GM21786 (cell line): ENCODE measurements around the gene AHNAK.
A peak's percentile ranks its signal among the peaks of the same experiment; 100 is the strongest.
"Not testable (repeated sequence)": the region's sequence is repeated elsewhere in the genome, so short reads cannot be mapped to it uniquely, and the experiment has no call there.

Source experiments
- ATAC-seq: cut with Tn5 transposase; IDR thresholded peaks from one replicate; pipeline ENCODE4 v1.9.1; 2021; ENCODE audit not compliant: unreplicated experiment

Gene AHNAK

DNA sequence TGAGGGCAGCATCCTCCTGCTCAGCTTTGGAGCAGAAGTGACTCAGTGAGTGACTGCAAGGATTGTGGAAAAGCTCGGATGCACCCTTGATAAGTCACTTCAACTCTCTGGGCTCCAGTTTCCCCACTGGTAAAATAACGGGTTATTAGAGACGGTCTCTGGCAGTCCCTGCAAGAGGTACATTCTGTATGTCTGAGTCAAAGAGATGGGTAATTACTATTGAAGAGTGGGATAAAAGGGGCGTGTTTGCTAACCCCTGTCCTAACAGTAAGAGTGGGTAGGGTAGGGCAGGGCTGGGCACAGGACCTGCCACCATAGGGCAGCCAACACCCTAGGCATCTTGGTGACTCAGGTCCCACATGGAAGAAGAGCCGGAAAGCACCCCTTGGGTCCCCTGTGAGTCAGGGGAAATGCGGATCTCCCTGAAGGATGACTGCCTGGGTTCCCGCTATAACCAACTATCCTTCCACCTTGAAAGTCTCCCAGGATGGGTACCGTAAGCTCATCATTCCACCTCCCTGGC is 7.3 kb upstream of the AHNAK start:
- ATAC-seq: no peak

DNA sequence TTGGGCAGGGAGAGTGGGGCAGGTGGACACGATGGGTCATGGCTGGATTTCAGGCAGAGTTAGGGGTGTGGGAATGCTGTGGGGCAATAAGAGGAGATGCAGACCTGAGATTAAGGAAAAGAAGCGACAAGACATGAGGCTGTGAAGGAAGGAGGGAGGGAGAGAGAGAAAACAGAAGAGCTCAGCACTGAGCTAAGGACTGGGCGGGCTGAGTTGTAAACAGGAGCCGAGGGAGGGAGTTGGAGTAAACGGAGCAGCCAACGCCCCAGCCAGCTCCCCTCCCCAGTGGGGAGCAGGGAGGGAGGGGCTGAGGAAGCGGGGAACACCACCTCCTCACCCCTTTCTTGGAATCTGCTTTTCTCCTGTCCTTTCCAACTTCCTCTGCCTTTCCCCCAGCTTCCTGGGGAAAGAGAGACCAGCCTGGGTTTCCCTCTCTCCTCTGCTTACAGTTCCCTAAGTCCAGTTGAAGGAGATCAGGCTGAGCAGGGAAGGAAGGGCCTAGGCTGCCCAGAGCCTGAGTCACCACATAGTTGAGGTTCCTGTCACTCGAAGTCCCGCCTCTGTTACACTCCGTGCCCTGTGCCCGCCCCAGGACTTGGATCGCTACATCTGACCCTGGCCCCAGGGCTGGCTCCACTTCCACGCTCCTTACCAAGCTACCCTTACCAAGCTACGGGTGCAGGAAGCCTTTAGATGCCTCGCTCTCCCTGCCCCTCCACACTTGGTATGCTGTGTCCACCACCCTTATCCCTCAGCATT is 6.7 kb upstream of the AHNAK start:
- no peak for ATAC-seq

DNA sequence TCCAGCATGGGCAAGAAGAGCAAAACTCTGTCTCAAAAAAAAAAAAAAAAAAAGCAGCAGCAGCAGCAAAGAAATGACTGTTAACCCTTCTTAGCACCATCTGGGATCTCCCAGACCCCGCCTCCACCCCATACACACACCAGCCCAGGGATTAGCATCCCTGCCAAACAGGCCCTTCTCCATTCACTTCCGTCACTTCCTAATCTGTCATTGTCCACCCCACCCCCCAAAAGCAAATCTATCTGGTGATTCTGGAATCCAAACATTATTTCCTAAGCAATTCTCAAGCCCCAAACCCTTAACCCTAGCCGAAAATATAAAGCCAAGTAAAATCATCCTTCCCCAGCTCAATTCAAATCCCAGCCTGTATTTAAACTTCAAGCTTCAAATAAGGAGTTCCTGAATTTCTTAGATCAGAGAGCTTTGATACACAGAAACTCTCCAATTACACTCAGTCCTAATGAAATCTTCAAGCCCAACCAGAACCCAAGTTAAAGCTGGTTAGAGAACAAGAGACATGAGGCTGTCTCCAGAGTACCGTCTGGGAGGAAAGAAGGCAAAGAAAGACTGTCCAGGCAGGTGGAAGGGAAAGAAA is 6.0 kb upstream of the AHNAK start:
- ATAC-seq: no peak

DNA sequence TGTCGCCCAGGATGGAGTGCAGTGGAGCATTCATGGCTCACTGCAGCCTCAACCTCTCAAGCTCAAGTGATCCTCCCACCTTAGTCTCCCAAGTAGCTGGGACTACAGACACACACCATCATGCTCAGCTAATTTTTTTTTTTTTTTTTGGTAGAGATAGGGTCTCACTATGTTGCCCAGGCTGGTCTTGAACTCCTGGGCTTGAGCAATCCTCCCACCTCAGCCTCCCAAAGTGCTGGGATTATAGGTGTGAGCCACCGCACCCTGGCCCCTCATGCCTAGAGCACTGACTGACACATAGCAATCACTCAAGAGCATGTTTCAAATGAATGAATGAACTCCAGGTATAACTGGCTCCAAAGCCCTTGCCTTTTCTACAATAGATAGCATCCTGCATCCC is 3.9 kb upstream of the AHNAK start:
- not testable (repeated sequence) for ATAC-seq

DNA sequence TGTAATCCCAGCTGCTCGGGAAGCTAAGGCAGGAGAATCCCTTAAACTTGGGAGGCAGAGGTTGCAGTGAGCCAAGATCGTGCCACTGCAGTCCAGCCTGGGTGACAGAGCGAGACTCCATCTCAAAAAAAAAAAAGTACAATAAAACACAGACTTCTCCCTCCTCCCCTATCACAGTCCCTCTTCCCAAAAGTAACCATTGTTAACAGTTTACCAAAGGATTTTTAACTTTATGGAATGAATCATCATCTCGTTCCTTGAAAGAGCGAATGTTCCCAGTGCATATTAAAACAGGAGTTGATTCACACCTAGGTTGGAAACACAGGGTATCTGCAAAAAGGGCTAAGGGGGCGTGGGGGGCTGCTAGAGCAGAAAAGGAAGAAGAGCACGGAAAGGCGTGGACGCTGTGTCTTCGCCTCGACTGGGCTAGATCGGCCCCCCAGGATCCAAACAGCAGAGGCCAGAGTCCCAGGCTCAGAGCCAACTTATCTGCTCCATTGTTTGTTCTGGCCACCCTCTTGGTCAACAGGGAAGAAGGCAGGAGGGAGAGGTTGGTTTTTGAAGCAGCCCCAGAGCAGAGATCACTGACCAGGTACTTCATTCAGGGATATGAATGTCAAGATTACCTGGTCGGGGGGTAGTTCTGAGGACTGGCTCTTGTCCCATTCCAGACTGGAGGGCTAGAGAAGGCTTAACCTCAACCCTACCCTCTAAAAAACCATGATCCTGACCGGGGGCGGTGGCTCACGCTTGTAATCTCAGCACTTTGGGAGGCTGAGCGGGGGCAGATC is 2.1 kb upstream of the AHNAK start:
- no peak for ATAC-seq

DNA sequence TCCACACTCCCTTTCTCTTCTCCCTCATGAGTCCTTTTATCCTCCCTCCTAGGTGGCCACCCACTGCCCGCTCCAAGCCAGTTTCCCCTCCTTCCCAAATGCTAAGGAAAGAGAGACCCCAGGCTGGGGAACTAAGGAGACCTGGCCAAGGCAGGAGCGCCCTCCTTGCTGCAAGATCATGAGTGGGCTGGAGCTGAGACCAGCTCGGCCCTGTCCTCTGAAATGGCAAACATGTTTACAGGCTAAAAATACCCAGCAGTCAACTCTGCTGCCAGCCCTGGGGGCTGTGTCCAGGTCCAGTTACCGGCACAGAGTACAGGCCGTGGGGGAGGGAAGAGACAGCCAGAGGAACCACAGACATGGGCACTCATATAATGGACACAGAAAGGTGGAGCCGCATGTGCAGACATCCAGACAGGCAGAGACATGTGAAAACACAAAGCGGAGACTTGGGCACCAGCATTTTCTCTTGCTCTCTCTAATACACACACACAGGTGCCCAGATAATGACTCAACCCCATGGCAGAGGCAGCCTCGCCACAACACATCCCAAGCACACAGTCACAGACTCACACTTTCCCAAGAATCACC is 1.2 kb upstream of the AHNAK start:
- ATAC-seq: no peak

DNA sequence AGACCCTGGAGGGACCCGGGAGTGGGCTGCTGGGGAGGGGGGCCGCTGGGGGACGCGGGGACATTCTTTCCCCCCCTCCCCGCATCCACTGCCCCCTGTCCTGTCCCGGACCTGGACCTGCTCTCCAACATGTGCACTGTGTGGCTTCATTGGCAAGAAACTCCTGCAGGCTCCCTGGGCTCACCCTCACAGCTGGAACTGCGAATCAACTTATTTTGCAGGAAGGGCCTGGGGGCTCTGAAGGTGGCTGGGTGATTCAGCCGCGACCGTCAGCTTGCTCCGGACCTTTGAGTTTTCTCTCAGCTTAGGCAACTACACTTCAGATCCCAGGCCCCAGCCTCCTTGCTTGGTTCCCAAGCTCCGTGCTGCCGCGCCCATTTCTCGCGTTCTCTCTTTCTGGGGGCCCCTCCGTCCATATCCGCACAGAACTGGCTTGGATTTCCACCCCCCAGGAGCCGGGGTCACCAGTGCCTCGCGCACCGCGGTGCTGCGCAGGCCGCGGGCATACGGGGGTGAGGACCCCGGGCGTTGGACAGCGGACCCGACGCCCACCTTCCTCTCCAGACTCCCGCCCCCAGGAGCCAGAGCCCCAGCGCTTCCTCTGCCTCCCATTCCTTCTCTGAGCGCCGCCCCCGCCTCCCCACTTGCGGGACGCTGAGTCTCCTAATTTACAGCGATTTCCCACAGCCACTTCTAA is 471 bp upstream of the AHNAK start:
- ATAC-seq: no peak

DNA sequence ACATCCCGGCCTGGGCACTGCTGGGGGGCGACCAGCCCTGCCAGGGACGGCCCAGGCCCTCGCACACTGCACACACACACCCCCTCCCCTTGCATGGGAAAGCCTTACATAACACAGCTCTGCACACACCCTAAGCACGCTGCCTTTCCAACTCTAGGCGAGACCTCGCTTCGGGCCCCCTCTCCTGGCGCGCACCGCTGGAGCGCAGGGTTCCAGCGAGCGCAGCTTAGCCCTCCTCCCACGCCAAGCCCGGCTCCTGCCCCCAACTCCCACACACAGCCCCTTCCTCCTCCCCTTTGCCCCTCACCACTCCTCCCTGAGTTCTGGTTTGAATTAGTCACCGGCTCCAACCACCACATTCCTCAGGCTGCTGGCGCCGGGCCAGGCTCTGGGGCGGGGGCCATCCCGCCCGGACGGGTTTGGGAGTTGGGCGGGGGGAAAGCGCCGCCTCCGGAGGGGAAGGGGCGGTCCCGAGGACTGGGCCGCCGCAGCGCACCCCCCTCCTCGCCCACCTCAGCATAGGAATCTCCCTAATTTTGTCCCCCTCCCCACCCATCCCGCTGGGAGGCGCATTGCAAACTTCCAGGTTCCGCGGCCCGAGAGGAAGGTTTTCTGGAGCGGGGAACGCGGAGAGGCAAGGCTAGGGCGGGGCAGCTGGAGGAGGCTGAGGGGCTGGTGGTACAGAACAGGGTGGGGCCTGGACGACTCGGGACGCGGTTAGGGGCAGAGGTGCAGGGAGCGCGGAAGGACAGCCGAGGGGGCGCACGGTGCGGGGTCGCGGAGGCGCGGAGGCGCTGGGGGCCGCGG is 966 bp downstream of the AHNAK start:
- ATAC-seq: no peak

DNA sequence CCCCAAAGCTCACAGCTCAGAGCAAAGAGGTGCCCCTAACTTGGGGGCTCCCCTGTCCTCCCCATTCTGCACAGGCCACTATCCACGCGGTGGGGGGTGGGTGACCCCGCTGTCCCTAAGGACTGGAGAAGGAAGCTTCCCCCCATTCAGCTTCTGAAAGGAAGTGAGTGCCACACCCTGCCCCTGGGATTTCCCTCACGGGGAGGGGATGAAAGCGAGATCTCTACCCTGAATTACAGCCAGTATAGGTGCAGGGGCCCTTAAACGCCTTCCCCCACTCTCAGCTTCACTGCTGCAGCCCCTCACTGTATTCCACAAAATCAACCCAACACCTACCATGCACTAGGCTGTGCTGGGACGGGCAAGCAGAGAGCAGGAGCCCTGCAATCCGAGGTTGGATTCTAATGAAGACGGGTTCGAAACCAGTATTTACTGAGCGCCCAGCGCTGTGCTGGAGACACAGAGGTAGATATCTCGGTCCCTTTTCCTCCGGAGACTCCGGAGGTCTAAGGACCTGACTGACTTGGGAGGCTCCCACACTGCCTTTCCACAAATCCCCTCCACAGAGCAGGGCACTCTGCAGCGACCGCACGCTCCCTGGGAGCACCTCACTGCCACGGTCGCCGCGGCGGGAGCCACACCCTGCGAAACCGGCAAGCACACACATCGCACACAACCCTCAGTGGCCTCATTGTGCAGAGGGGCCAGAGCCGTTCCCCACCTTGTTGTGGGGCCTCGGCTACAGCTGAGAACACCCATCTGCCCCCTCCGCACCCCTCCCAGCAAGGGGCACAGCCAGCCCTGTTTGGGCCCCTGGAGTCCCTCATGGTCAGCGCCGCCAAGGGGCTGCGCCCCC is 1.8 kb downstream of the AHNAK start:
- ATAC-seq: no peak

DNA sequence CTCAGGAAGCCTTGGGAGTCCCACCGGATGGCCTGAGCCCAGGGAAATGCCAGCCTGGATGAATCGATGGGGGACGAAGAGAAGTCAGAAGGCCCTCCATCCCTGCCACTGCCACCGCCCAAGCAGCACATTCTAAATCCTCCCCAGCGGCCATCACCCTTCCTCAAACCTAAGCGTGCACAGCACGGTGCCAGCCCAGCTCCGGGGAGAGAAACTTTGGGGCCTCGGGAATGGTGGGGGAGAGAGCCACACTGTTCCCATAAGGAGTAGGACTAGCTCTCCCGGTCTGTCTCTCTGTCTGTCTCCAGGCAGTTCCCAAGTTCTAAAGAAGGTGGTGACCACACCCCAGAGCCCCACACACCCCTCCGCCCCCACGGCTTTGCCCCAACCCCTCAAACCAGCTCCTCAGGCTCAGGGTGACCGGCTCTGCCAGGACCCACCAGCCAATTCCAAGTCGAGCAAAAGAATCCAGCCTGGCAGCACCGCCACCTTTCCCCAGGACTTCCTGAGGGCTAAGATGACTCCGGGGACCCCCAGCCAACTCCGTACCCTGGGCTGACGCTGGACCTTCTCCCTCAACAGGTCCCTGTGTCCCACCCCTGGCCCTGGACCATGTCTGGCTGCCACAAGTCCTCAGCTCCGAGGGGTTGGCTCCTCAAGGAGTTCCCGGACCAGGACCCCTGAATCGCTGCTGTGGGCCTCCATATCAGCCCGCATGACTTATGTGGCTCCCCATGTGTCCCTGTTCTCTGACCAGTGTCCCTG is 2.7 kb downstream of the AHNAK start:
- ATAC-seq: no peak

DNA sequence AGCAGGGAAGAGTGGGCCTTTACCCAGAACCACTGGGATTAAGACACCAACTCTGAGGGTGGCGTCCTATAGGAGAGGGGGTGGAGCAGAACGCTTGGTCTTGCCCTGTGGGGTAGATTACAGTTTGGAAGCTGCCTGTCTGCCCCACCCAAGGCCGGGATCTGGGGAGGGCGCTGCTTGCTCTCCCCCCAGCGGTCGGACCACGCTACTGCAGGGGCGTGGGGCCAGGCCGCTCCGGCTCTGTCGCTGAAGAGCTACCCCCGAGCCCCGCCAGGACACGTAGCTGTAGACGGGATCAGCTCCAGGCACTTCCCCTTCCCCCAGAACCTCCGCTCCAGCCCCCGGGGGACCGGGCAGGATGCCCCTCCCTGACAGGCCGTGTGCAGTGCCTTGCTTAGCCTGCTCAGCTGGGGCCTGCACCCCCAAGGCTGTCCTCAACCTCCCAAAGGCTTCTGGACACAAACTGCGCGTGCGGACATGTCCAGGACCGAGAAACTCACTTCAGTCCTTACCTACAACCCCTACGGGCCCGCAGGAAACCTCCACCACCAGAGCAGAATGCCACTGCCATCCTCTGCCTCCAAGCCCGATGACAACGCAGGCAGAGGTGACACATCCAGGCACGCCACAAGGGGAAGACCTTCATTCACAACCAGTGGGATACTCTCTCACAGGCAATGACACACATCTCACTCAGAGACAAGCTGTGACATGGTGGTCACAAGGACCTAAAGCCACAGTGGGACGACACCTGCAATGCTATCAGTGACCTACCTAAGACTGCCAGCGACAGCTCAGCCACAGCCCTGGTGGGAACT is 3.6 kb downstream of the AHNAK start:
- ATAC-seq: no peak

DNA sequence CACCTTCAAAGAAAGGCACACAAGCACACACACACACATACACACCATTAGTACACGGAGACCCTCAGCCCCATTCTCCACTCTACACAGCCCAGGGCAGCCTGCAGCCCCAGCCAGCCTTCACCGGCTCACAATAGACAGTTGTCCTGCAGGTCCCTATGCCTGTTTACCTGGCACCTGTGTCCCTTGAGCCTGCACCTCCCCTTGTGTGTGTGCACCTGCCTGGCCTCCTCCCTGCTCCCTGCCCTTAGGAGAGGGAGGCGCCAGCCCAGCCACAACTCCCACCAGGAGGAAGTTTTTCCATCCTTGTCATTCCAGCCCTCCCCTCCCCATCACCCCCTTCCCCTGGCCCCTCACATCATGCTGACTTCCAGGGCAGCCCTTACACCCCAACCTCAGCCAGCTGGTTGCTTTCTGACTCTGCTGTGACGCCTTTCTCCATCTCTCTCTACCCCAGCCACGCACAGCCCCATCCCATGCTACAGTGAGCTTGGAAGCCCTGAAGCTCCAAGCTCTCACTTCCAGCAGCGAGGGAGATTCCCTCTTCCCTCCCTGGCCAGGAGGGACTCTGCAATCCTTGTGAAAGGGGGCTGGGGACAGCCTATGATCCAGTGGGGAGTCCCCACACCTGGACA is 4.4 kb downstream of the AHNAK start:
- no peak for ATAC-seq

DNA sequence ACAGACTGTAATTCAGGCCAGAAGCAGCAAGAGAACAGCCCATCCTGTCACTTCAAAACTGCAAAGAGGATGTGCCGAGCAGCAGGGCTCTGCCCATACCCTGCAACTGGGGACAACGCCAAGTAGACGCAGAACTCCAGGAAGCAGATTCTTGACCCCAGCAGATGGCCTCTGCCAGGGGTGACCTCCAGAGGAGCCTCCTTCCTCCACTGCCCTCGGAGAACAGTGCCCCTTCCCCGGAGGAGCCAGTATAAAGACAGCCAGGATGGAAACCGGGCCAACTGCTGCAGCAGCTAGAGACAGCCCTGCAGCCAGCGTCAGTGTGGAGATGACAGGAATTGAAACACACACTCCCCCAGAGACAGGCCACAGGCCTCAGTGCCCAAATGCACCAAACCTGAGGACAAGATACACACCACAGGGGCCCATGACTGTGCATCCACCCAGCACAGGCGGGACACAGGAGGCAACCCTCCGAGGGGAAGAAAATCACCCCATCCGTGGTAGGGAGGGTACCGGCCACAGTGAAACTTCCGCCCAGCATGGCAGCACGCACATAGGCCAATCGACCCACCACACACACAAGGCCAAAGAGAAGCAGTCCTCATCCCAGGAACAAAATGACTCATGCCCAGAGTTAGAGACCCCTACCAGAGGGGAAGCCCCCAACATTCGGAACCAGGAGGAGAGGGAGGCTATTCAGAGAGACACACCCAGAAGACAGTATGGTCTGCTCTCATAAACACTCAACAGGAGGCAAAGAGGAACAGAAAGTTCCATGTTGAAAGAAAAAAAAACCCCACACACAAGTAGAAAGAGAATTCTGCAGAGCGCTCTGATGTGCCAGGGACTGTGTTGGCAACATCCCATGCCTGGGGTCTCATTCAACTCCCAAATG is 5.6 kb downstream of the AHNAK start:
- ATAC-seq: peak; percentile 48

DNA sequence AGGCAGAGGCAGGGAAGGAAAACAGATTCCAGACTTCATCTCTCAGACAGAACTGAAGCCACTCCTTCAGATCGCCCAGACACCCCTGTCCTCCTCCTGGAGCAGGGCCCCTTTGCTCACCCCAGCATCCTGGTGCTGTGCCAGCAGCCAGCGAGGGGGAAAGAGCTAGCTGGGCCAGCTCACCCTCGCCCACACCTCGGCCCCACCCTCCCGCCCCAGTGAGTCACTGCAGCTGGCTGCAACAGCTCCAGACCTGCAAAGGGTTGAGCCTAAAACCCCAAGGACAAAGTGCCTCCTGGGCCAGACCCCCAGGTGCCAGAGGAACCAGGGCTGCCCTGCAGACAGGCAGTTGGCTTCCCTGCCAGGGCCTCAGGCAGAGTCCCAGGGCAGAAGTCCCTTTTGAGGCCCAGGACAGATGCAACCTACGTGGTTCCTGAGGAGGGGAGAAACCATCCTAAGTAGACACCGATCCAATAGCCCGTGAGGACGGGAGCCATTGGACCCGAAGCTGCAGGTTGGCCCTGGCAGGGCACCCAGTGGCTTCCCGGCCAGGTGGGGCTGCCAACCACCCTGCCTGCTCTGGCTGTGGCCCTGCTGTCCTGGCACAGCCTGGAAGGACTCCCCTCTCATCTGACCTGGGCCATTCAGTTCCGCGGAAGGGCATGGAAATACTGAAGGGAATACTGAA is 7.2 kb downstream of the AHNAK start:
- ATAC-seq: no peak

DNA sequence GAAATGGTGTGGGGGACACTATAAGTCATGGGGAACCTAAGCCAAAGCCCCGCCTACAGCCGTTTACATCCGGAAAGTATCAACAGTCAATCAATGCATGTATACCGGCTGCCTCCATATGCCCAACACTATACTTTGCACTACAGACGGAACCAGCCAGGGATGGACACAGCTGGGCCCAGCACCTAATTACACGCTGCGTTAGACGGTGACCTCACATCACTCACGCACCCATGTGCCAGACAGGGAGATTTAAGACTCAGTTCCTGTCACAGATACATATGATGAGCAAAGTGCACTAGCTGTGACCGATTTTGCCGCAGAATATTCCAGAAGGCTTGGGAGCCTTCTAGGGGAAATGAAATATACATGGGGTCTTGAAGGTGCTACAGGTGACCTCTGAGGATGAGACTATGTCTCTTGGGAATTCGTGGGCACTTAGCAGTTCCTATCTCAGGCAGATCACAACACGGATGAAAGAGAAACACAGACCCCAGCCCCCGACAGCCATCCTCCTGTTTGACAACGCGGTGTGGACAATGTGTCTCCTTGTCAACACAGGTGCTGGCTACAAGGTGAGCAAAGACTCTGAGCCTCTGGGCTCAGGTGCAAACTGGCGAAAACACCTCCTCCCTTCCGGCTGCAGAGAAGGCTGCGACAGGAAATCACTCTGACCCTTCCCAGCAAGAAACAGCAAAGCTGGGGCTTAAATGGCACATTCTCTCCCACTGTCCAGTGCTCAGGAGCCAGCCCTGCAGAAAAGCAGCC is 8.0 kb downstream of the AHNAK start:
- ATAC-seq: no peak
